KMS-11 (cell line): ENCODE measurements around the gene MAL.

ENCODE experiments used
- H2AFZ ChIP-seq: fragments of 200-600 bp; sonication (generic); 2 replicates; pipeline ENCODE4 v1.6.1; 2016; ENCODE audit warnings: antibody characterized with exemption, mixed run types, low read depth
- H3K27ac ChIP-seq: fragments of 200-600 bp; sonication (generic); 2 replicates; pipeline ENCODE4 v1.6.1; 2016; ENCODE audit warnings: mild to moderate bottlenecking, mixed run types
- H3K27me3 ChIP-seq: fragments of 200-600 bp; sonication (generic); 2 replicates; pipeline ENCODE4 v1.6.1; 2017; ENCODE audit warnings: mild to moderate bottlenecking, low read depth, mixed run types, moderate library complexity; ENCODE audit not compliant: insufficient read depth
- H3K36me3 ChIP-seq: fragments of 200-600 bp; sonication (generic); 2 replicates; pipeline ENCODE4 v1.6.1; 2017; ENCODE audit warnings: mild to moderate bottlenecking, mixed run types; ENCODE audit not compliant: insufficient read depth
- H3K4me1 ChIP-seq: fragments of 200-600 bp; sonication (generic); 2 replicates; pipeline ENCODE4 v1.6.1; 2016; ENCODE audit warnings: mild to moderate bottlenecking, low read depth, mixed run types; ENCODE audit not compliant: poor library complexity, severe bottlenecking
- H3K4me2 ChIP-seq: fragments of 200-600 bp; sonication (generic); 2 replicates; pipeline ENCODE4 v1.7.0; 2016; ENCODE audit warnings: mild to moderate bottlenecking, mixed run types
- H3K4me3 ChIP-seq: fragments of 200-600 bp; sonication (generic); IDR thresholded peaks from 2 replicates; pipeline ENCODE4 v1.6.1; 2017; ENCODE audit warnings: low read depth, low read length, mixed read lengths; ENCODE audit not compliant: insufficient read depth
- H3K79me2 ChIP-seq: fragments of 200-600 bp; sonication (generic); 2 replicates; pipeline ENCODE4 v1.6.1; 2016; ENCODE audit warnings: low read depth, mixed run types; ENCODE audit not compliant: insufficient read depth
- H3K9ac ChIP-seq: fragments of 200-600 bp; sonication (generic); 2 replicates; pipeline ENCODE4 v1.6.1; 2016; ENCODE audit warnings: mild to moderate bottlenecking, mixed run types
- H4K20me1 ChIP-seq: fragments of 200-600 bp; sonication (generic); 2 replicates; pipeline ENCODE4 v1.6.1; 2016; ENCODE audit warnings: mild to moderate bottlenecking, mixed run types; ENCODE audit not compliant: insufficient read depth
- CTCF ChIP-seq: fragments of 200-600 bp; sonication (generic); conservative IDR thresholded peaks from 2 replicates; pipeline ENCODE4 v1.6.1; 2017; ENCODE audit warnings: low read depth, mild to moderate bottlenecking, antibody characterized with exemption, low read length, moderate library complexity, mixed read lengths

The MAL gene

GRCh38 chr2:95004711-95005110 lies 20.8 kb upstream of the MAL start:
- Histone ChIP-seq H4K20me1 (no peaks in the 10 kb centered on the region), H3K9ac (no peak overlapping the region), H3K27me3 (no peaks in the 10 kb centered on the region), H3K4me2 (no peak overlapping the region), H3K4me1 (no peaks in the 10 kb centered on the region), H2AFZ (no peak overlapping the region), H3K4me3 (no peak overlapping the region), H3K79me2 (no peaks in the 10 kb centered on the region), H3K36me3 (no peaks in the 10 kb centered on the region), H3K27ac (no peak overlapping the region)
- TF ChIP-seq CTCF = no peak

- Histone ChIP-seq H3K4me1 (no peaks in the 10 kb centered on the region), H2AFZ (no peak overlapping the region), H3K9ac (no peak overlapping the region), H3K4me3 (no peak overlapping the region), H3K36me3 (no peaks in the 10 kb centered on the region), H3K4me2 (no peak overlapping the region), H3K27ac (no peak overlapping the region), H3K27me3 (no peaks in the 10 kb centered on the region), H4K20me1 (no peaks in the 10 kb centered on the region), H3K79me2 (no peaks in the 10 kb centered on the region)
- TF ChIP-seq CTCF = no peak
Observed at GRCh38 chr2:95005726-95006125, 19.8 kb upstream of the MAL start.

GRCh38 chr2:95006588-95006987 lies 18.9 kb upstream of the MAL start:
- Histone ChIP-seq H2AFZ (no peak overlapping the region), H3K36me3 (no peaks in the 10 kb centered on the region), H3K4me3 (no peak overlapping the region), H4K20me1 (no peaks in the 10 kb centered on the region), H3K4me2 (no peak overlapping the region), H3K9ac (no peak overlapping the region), H3K79me2 (no peaks in the 10 kb centered on the region), H3K27me3 (no peaks in the 10 kb centered on the region), H3K27ac (no peak overlapping the region), H3K4me1 (no peaks in the 10 kb centered on the region)
- no peak for TF ChIP-seq CTCF

GRCh38 chr2:95007031-95007609 lies 18.4 kb upstream of the MAL start:
- H3K4me2 ChIP-seq = no peak overlapping the region
- H2AFZ ChIP-seq = no peak overlapping the region
- H3K9ac ChIP-seq = no peak overlapping the region
- no peaks in the 10 kb centered on the region for H3K27me3 ChIP-seq
- no peak for TF ChIP-seq CTCF
- H3K36me3 ChIP-seq = no peaks in the 10 kb centered on the region
- H3K27ac ChIP-seq = no peak overlapping the region
- H3K4me1 ChIP-seq = no peaks in the 10 kb centered on the region
- no peaks in the 10 kb centered on the region for H4K20me1 ChIP-seq
- H3K79me2 ChIP-seq = no peaks in the 10 kb centered on the region
- no peak overlapping the region for H3K4me3 ChIP-seq

GRCh38 chr2:95007822-95008221 lies 17.7 kb upstream of the MAL start:
- Histone ChIP-seq H3K4me3 (no peak overlapping the region), H3K27me3 (no peaks in the 10 kb centered on the region), H3K9ac (no peak overlapping the region), H2AFZ (no peak overlapping the region), H3K4me1 (no peaks in the 10 kb centered on the region), H3K79me2 (no peaks in the 10 kb centered on the region), H3K27ac (no peak overlapping the region), H3K36me3 (no peaks in the 10 kb centered on the region), H4K20me1 (no peaks in the 10 kb centered on the region), H3K4me2 (no peak overlapping the region)
- no peak for TF ChIP-seq CTCF
